Nephron (organoid): Measurements from ENCODE around the gene JMY.

Experiments
- H3K27ac Mint-ChIP-seq, 3 experiments: 2 replicates each; pipeline ENCODE4 v1.8.0; 2020; ENCODE audit warnings: mixed read lengths in 3 of 3, mild to moderate bottlenecking in 2 of 3, moderate library complexity in 1 of 3
- H3K27me3 Mint-ChIP-seq: 2 replicates; pipeline ENCODE4 v1.8.0; 2021; ENCODE audit warnings: low read depth, mild to moderate bottlenecking, moderate library complexity, mixed read lengths
- H3K36me3 Mint-ChIP-seq: 2 replicates; pipeline ENCODE4 v1.8.0; 2020; ENCODE audit warnings: low read depth, mixed read lengths
- H3K4me1 Mint-ChIP-seq: 2 replicates; pipeline ENCODE4 v1.8.0; 2020; ENCODE audit warnings: mixed read lengths
- H3K4me3 Mint-ChIP-seq, 3 experiments: 2 replicates each; pipeline ENCODE4 v1.8.0; 2020; ENCODE audit warnings: mild to moderate bottlenecking in 3 of 3, mixed read lengths in 3 of 3, moderate library complexity in 2 of 3
- H3K9me3 Mint-ChIP-seq: 2 replicates; pipeline ENCODE4 v1.8.0; 2020; ENCODE audit warnings: mixed read lengths
- TF ChIP-seq, protein P1 (sequence below), 3 experiments: fragments of 200-600 bp; sonication (generic); IDR thresholded peaks; one replicate each; pipeline ENCODE4 v1.5.0; 2021; ENCODE audit warnings: antibody characterized with exemption in 3 of 3; ENCODE audit not compliant: unreplicated experiment in 3 of 3

Gene JMY

DNA sequence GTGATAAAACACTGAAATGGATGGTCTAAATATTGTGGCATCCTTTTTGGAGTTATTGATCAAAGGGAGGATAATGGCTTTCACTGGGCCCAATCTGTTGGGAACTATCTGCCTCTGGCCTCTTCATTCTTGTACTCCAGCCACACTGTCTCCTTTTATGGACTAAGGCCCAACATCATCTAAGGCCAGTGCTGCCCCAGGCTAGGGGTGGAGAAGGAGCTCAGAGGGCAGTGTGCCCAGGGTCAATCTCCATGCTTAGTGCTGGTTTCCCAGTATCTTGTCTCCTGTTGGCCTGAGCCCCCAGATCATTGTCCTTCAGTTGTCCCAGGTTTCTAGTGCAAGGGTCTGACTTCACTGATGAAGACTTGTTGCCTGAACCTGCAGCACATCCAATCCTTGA is 26.4 kb upstream of the JMY start:
- TF ChIP-seq, protein P1, sequence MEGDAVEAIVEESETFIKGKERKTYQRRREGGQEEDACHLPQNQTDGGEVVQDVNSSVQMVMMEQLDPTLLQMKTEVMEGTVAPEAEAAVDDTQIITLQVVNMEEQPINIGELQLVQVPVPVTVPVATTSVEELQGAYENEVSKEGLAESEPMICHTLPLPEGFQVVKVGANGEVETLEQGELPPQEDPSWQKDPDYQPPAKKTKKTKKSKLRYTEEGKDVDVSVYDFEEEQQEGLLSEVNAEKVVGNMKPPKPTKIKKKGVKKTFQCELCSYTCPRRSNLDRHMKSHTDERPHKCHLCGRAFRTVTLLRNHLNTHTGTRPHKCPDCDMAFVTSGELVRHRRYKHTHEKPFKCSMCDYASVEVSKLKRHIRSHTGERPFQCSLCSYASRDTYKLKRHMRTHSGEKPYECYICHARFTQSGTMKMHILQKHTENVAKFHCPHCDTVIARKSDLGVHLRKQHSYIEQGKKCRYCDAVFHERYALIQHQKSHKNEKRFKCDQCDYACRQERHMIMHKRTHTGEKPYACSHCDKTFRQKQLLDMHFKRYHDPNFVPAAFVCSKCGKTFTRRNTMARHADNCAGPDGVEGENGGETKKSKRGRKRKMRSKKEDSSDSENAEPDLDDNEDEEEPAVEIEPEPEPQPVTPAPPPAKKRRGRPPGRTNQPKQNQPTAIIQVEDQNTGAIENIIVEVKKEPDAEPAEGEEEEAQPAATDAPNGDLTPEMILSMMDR (IDR thresholded peaks at IDR 0.05; ENCODE audit: unreplicated experiment in 3 of 3), result no peak
- Mint-ChIP-seq H3K27me3 (peaks cover 4% of the 10 kb centered on the region), H3K36me3 (no peaks in the 10 kb centered on the region), H3K4me1 (no peaks in the 10 kb centered on the region), H3K4me3 (no peak overlapping the region), H3K27ac (no peak overlapping the region), H3K9me3 (no peaks in the 10 kb centered on the region)

DNA sequence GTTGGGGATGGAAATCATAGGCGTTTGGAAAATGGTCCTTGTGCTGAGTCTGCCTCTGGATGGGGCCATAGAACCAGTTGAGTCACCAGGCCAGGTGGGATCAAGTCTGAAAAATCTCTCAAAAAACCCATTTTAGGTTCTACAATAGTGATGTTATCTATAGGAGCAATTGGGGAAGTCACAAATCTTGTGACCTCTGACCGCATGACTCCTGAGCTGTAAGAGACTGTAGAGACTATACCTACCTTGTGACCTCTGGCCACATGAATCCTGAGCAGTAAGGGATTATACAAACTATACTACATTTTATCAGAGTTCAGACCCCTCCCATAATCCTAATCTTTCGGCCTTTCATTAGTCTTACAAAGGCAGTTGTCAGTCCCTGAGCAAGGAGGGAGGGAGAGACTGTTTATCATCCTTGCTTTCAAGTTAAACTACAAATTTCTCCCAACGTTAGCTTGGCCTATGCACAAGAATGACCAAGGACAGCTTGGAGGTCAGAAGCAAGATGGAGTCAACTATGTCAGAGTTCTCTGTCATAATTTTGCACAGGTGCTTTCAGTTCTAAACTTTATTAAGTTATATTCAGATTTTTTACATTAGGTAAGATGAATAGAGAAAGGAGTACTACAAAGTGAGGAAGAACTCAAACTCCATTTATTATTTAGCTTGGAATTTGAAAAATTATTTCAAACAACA is 11.5 kb upstream of the JMY start:
- Mint-ChIP-seq H3K4me3 (no peak overlapping the region), H3K9me3 (no peaks in the 10 kb centered on the region), H3K27ac (no peak overlapping the region), H3K4me1 (no peaks in the 10 kb centered on the region), H3K27me3 (no peaks in the 10 kb centered on the region), H3K36me3 (no peaks in the 10 kb centered on the region)
- TF ChIP-seq, protein P1 (IDR thresholded peaks at IDR 0.05; ENCODE audit: unreplicated experiment in 3 of 3), result no peak

DNA sequence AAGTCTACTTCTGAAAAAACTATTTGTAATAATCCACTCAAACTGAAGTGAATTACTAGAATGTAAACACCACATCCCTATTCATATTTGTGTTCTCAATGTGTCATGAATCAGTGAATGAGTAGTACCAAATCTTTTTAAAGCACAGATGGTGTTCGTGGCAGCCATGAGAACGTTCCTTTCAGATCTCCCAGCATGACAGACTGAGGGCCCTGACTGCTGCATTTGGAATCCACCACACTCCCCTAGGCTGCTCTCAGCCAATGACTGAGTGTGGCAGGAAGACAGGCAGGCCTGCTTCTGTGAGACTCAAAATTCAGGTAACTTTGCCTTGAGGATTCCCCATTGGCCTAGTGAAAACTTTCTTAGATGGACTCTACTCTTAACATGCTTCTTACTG is 10.9 kb upstream of the JMY start:
- Mint-ChIP-seq H3K9me3 (no peaks in the 10 kb centered on the region), H3K27ac (no peak overlapping the region), H3K36me3 (no peaks in the 10 kb centered on the region), H3K4me3 (no peak overlapping the region), H3K4me1 (no peaks in the 10 kb centered on the region), H3K27me3 (peaks cover 2% of the 10 kb centered on the region)
- TF ChIP-seq, protein P1 (IDR thresholded peaks at IDR 0.05; ENCODE audit: unreplicated experiment in 3 of 3), result no peak

DNA sequence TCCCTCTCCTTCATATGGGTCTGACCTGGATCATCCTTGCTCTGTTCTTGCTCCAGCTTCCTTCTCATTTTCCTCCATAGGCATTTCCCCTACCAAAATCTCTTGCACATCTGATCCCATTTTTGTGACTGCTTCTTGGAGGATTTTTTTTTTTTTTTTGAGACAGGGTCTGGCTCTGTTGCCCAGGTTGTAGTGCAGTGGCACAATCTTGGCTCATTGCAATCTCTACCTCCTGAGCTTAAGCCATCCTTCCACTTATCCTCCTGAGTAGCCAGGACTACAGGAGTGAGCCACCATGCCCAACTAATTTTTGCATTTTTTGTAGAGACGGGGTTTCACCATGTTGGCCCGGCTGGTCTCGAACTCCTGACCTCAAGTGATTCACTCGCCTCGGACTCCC is 10.5 kb upstream of the JMY start:
- Mint-ChIP-seq H3K27me3 (peaks cover 3% of the 10 kb centered on the region), H3K4me1 (no peaks in the 10 kb centered on the region), H3K4me3 (no peak overlapping the region), H3K9me3 (no peaks in the 10 kb centered on the region), H3K27ac (no peak overlapping the region), H3K36me3 (no peaks in the 10 kb centered on the region)
- TF ChIP-seq, protein P1 (IDR thresholded peaks at IDR 0.05; ENCODE audit: unreplicated experiment in 3 of 3), result no peak

DNA sequence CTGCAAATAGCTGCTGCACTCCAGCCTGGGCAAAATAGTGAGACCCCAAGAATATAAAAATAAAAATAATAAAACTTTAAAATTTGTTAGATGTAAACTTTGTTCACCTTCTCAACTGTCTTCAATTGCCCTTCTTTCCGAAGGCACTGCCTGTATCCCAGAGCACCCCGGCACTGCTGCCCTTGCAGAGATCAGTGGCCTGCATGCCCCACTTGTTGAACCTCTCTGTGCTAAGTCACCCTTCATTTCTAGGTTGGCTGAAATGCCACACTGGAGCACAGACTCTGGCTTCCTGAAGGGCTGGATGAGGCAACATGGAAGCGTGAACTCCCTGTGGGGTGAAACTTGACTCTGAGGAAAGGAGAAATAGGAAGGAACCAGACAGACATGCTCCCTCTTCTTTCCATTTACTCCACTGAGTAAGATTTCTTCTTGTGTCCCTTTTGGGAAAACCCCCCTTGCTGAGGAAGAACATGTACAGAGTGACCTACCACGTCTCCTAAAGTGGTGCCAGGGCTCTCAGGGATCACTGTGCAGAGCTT is 8.4 kb upstream of the JMY start:
- Mint-ChIP-seq H3K36me3 (no peaks in the 10 kb centered on the region), H3K4me1 (no peaks in the 10 kb centered on the region), H3K27ac (no peak overlapping the region), H3K4me3 (no peak overlapping the region), H3K9me3 (no peaks in the 10 kb centered on the region), H3K27me3 (peaks cover 3% of the 10 kb centered on the region)
- TF ChIP-seq, protein P1 (IDR thresholded peaks at IDR 0.05; ENCODE audit: unreplicated experiment in 3 of 3), result no peak
